GM18508 (cell line): ENCODE data around the gene WNK4.
"Not testable (repeated sequence)": the region's sequence is repeated elsewhere in the genome, so short reads cannot be mapped to it uniquely, and the experiment has no call there.

Source experiments
- ATAC-seq: cut with Tn5 transposase; IDR thresholded peaks from one replicate; pipeline ENCODE4 v1.9.1; 2021; ENCODE audit warnings: moderate number of reproducible peaks; ENCODE audit not compliant: insufficient read depth, unreplicated experiment

WNK4 gene

GRCh38 chr17:42779936-42780850 is at the start of gene WNK4:
TSS of gene WNK4 (plus strand) at chr17:42780610. CDS start at chr17:42780699, 89 bp downstream.
- ATAC-seq = no peak

- ATAC-seq = no peak
These were observed 39.7 kb upstream of the WNK4 start for GRCh38 chr17:42740699-42741098.

- ATAC-seq = not testable (repeated sequence)
These were observed 37.5 kb upstream of the WNK4 start for GRCh38 chr17:42742916-42743315.

DNA sequence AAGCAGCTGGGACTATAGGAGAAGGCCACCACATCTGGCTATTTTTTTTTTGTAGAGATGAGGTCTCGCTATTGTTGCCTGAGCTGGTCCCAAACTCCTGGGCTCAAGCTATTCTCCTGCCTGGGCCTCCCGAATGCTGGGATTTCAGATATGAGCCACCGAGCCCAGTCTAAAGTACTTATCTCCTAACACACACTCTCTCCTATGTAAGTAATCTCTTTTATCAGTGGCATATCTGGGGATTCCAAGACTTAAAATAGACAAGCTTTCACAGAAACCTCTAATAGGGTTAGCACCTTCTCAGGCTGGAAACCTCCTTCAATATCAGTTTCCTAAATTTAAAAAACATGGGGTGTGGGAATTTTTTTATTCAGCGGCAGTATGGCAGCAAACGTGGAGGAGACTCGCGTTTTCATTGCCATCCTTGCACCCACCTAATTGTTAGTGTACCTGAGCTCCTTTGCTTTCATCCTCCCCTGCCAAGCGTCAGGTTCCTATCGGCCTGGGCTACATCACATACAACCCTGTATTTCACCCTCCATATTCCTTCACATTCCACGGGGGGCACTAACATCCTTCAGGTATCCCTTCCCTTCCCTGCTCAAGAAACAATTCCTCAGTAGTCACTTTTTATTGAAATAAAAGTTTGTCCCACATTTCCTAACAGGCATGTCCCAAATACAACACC is 36.7 kb upstream of the WNK4 start:
- no peak for ATAC-seq

- no peak for ATAC-seq
These were observed 36.1 kb upstream of the WNK4 start for GRCh38 chr17:42744283-42744805.

- no peak for ATAC-seq
These were observed 35.4 kb upstream of the WNK4 start, which contains the start of gene EZH1 for GRCh38 chr17:42744806-42745617. TSS of gene EZH1 (minus strand) at chr17:42745040. CDS start at chr17:42728941, 16,099 bp downstream.

DNA sequence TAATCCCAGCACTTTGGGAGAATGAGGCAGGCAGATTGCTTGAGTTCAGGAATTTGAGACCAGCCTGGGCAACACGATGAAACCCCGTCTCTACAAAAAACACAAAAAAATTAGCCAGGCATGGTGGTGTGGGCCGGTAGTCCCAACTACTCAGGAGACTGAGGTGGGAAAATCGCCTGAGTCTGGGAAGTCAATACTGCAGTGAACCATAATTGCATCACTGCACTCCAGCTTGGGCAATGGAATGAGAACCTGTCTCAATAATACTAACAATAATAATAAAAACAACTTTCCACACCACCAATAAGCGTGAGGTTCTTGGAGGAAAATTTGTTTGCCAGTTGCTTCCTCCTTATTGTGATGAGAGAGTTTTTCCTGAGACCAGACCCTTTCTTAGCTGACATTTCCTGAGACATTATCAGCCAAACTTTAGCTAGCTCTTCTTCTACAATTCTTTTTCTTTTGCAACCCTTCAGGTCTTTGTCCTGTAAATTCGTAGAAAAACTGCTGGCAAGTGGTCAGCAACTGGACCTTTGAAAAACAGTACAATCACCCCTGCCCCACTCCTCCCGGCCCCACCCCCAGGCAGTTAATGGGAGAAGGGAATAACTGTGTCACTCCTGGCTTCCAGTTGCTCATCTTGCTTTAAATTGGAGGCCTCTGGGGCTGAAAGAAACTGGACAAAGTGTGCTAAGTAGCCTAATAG is 32.1 kb upstream of the WNK4 start:
- ATAC-seq = no peak

- ATAC-seq = no peak
These were observed 31.3 kb upstream of the WNK4 start for GRCh38 chr17:42748908-42749798.

GRCh38 chr17:42750739-42751344 is 29.6 kb upstream of the WNK4 start:
- no peak for ATAC-seq

DNA sequence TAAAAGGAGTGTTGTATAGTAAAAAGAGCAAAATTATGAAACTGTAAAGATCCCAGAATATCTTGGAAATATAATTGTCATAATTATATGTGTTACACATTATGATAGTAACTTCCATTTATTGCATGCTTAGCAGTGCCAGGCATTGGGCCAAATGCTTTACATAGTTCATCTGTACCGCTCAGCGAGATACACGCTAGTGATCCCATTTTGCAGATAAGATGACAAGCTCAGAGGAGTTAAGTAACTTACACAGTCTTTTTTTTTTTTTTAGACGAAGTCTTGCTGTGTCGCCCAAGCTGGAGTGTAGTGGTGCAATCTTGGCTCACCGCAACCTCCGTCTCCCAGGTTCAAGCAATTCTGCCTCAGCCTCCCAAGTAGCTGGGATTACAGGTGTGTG is 28.8 kb upstream of the WNK4 start:
- no peak for ATAC-seq

DNA sequence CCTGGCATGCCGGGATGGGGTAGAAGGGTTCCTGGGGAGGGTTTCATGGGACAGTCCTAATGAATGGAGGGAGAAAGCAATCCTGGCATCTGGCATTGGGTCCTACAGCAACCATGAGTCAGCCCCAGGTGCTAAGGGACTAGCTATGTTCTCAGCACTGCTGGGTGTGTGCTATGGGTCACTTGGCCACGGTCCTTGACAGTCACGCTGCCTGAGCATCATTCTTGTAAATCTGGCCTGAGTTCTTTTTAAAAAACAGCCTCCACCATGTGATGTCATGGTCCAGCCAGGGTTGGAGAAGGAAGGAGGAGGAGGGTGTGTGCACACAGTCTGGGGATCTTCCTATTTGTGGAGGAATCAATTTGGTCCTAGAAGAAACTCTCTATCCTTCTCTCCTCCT is 25.6 kb upstream of the WNK4 start:
- ATAC-seq = no peak

- no peak for ATAC-seq
These were observed 20.3 kb upstream of the WNK4 start for GRCh38 chr17:42759982-42760651.

GRCh38 chr17:42760652-42761581 is 19.5 kb upstream of the WNK4 start, which contains the start of gene RAMP2:
TSS of gene RAMP2 (plus strand) at chr17:42761227. CDS start at chr17:42761262, 35 bp downstream.
- no peak for ATAC-seq

DNA sequence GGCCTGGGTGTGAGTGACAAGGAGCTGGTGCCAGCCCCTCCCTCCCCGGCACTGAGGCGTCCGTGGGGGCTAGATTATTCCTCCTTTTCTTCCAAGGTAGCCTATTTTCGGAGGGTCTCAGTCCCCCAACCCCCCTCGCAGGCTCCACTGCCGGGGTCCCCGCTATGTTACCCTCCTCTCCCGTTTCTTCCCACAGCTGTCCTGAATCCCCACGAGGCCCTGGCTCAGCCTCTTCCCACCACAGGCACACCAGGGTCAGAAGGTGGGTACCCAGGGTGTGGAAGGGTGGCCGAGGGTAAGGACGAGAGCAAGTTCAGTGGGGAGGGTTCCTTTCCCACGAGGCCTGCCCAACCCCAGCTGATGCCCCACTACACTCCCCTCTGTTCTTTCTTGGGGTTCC is 18.8 kb upstream of the WNK4 start:
- no peak for ATAC-seq

GRCh38 chr17:42766124-42766523 is 14.3 kb upstream of the WNK4 start:
- no peak for ATAC-seq

GRCh38 chr17:42767512-42767911 is 12.9 kb upstream of the WNK4 start:
- ATAC-seq = no peak

- not testable (repeated sequence) for ATAC-seq
These were observed 12.4 kb upstream of the WNK4 start for GRCh38 chr17:42768006-42768405.
